Stimulated activated CD4-positive, alpha-beta T cell treated with anti-CD3 and anti-CD28 coated beads, TNF-alpha, amount 100 ng/mL, for 48 hours (primary cell): ENCODE results near the gene ANO9.
"Not testable (repeated sequence)": the region's sequence is repeated elsewhere in the genome, so short reads cannot be mapped to it uniquely, and the experiment has no call there.

ENCODE experiments used
- DNase-seq, 3 donors: peaks; one replicate each; pipeline ENCODE4 v3.0.0-alpha.2; 2020; ENCODE audit warnings: low read depth in 3 of 3

The ANO9 gene

DNA sequence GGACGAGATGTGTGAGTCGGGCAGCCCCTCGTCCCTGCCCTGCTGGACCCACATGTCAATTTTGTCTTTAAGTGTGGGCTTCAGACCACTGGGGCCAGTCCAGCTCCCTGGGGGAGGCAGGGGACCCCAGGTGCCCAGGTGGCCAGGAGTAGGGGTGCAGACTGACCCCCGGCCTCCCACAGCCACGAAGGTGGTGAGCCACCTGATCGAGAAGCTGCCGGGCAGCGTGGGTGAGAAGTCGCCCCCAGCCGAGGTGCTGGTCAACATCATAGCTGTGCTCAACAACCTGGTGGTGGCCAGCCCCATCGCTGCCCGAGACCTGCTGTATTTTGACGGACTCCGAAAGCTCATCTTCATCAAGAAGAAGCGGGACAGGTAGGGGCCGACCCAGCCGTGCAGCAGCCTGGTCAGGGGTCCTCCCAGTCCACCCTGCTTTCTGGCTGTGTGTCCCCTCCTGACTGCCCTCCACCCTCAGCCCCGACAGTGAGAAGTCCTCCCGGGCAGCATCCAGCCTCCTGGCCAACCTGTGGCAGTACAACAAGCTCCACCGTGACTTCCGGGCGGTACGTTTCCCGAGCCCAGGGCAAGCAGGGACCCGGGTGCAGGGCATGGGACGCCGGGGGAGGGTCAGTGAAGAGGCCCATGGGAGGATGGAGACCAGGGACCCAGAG lies 37.9 kb downstream of the ANO9 start:
- DNase-seq, result no peak

- DNase-seq, result no peak
Measured at GRCh38 chr11:403021-403760, 38.6 kb downstream of the ANO9 start.

- DNase-seq, result not testable (repeated sequence)
Measured at GRCh38 chr11:401196-401595, 40.6 kb downstream of the ANO9 start.

GRCh38 chr11:400241-400689 lies 41.5 kb downstream of the ANO9 start:
- no peak for DNase-seq

GRCh38 chr11:399731-400211 lies 42.0 kb downstream of the ANO9 start:
- no peak for DNase-seq

DNA sequence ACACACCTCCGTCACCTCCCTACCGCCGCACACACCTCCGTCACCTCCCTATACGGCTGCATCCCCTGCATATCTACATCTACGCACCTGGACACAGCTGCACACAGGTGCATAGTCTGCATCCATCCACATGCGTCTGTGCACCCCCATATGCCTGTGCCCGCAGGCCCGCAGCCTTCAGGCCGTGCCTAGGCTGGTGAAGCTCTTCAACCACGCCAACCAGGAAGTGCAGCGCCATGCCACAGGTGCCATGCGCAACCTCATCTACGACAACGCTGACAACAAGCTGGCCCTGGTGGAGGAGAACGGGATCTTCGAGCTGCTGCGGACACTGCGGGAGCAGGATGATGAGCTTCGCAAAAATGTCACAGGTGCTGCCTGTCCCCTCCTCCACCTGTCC lies 43.0 kb downstream of the ANO9 start:
- DNase-seq, result no peak

DNA sequence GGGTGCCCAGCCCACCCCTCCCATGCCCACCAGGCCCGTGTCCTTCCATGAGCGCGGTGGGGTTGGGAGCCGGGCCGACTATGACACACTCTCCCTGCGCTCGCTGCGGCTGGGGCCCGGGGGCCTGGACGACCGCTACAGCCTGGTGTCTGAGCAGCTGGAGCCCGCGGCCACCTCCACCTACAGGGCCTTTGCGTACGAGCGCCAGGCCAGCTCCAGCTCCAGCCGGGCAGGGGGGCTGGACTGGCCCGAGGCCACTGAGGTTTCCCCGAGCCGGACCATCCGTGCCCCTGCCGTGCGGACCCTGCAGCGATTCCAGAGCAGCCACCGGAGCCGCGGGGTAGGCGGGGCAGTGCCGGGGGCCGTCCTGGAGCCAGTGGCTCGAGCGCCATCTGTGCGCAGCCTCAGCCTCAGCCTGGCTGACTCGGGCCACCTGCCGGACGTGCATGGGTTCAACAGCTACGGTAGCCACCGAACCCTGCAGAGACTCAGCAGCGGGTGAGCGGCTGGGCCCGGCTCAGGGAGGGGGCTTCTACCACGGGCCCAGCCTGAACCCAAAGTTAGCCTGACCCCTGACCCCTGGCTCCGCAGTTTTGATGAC lies 44.8 kb downstream of the ANO9 start:
- DNase-seq, result no peak

GRCh38 chr11:396511-396947 lies 45.3 kb downstream of the ANO9 start:
- no peak for DNase-seq

DNA sequence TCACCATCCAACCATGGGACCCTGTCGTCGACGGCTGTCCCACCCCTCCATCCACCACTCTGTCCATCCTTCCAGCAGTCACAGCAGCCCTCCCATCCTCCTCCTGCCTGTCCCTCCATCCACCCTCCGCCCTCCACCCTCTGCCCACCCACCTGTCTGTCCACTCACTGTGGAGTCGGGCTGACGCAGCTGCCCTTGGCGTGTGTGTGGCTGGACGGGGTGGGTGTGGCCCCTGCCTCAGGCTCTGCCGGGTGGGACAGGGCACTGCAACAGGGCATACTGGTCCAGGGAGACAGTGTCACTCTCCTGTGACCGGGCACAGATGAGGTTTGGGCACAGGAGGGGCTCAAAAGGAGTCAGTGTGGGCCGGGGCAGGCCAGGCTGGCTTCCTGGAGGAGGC lies 45.9 kb downstream of the ANO9 start:
- no peak for DNase-seq

DNA sequence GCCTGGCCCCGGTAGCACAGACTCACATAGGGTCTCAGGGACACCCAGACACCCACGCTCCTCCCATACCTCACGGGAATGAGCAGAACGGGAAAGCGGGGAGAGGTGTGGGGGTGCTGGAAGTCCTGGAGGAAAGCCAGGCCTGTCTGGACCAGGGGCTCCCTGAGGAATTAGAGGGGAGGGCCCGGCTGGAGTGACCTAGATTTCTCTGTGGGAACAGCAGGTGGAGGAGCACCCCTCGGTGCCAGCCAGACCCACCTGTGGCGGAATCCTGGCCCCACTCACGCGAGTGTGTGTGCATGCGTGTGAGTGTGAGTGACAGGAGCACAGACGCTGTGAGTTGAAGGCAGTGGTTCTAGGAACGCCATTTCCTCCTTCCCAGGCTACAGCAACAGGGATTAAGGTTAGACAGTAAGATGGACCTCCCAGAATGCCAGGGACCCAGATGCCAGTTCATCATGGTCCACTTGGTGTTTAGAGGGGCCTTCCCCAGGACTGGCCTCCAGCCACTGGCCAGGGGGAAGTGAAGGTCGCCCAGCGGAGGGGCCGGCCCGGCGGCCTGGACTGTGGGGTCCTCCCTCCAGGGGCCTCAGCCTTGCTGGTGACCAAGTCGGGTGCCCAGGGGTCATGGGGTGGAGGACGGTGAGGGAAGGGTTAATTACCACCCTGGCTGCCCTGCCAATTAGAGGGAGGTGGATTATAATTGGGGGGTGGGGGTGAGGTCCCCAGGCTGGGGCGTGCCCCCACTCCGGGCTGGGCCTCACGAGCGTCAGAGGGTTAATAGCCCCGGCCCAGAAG lies 46.8 kb downstream of the ANO9 start:
- DNase-seq, result no peak

DNA sequence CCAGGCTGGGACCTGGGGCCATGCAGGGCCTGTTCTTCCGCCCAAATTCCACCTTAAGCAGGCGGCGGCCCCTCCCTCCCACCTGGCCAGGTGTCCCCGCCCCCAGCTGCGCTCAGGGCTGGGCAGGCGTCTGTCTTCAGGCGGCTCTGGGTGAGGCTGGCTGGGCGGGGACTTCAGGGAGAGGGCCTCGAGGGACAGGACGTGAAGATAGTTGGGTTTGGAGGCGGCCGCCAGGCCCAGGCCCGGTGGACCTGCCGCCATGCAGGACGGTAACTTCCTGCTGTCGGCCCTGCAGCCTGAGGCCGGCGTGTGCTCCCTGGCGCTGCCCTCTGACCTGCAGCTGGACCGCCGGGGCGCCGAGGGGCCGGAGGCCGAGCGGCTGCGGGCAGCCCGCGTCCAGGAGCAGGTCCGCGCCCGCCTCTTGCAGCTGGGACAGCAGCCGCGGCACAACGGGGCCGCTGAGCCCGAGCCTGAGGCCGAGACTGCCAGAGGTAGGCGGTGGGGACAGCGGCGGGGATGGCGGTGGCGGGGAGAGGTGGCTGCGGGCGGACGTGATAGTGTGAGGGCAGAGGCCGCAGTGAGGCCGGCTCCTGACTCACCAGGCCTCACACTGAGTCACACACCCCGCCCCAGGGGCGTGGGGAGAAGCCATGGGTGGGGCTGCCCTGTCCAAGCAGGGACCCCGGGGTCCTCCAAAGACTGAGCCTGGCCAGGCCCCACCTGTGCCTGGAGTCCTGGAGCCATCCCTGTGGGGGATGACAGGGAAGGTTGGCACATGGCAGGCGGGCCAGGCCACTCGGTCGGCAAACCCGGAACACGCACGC lies 47.6 kb downstream of the ANO9 start, which contains the start of gene PKP3:
PKP3 (plus strand) TSS at position 176 of the 824 bp plus-strand sequence; CDS start at position 260, 84 bp downstream.
- DNase-seq, result no peak

- DNase-seq, result no peak
Measured at GRCh38 chr11:393219-394033, 48.4 kb downstream of the ANO9 start.

DNA sequence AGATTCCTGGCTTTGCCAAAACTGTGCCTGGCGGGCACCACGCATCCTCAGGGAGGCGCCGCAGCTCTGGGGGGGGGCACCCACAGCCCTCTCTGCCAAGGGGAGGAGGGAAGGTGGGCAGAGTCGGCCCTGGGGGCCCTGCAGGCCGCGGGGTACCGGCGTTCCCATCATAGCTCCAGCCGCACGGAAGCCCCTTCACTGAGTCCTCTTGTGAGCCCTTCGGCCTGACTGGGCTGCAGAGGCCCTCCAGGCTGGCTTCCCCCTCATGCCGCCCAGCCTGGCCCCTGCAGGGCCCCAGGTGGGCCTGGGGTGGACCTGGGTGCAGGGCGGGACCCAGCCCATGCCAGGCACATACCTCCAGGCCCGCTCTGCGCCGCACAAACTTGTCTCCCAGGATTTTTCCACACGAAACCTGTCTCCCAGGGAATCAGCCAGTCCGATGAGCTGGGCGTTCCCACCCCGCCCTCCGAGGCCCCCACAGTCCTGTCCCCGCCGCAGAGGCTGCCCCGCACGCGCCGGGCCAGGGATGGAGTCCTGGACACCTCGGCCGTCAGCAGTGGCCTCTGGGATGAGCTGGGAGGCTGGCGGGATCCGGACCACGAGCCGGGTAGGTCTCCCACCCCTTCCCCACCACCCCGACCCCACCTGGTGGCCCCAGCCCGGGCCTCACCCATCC lies 49.6 kb downstream of the ANO9 start:
- DNase-seq, result no peak

DNA sequence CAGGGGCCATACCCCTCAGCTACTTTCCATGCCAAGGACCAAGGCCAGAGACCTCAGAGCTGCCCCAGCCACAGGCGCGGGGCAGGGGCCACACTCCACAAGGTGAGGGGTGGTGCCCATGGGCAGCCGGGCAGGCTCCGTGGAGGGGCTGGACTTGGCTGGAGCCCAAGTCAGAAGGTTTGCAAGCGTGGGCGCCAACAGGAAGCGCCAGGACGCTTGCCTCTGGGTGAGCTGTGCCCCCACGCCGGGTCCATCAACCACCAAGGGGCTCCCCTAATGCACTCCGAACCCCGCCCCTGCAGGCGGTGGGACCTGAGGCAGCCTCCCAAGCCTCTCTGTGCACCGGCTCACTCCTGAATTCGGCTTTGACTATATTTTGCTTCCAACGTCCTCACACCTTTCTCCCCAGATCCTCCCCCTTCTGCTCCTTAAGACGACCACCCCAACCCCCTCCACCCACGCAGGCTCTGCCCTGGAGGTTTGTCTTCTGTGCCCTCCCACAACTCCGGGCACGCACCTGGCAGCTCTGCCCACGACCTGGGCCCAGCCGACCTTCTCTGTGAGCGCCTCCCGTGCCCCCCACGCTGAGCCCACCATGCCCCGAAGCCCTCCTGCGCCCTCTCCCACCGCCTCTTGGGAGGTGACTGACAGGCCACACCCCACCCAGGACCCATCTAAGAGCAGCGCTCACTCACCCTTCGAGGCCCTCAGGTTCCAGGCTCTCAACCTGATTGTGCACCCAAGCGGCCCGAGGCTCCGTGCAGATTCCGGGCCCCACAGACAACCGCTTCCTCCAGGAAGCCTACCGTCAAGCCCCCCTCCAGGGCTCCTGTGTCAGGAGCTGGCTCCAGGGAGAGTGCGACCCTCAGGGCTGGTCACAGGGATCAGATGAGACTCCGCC lies 50.4 kb downstream of the ANO9 start:
- no peak for DNase-seq

- no peak for DNase-seq
Measured at GRCh38 chr11:390175-390574, 51.6 kb downstream of the ANO9 start.

DNA sequence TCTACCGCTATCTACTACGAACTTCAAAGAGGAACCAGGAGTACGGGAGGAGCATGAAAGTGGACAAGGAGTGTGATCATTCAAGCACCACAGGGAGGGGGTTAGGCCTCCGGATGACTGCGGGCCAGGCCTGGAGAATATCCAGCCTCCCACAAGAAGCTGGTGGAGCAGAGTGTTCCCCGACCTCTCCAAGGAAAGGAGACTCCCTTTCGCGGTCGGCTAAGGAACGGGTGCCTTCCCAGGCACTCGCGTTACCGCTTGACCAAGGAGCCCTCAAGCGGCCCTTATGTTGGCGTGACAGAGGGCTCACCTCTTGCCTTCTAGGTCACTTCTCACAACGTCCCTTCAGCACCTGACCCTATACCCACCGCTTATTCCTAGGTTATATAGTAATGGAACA lies 52.4 kb downstream of the ANO9 start:
- DNase-seq, result not testable (repeated sequence)

- no peak for DNase-seq
Measured at GRCh38 chr11:387193-387793, 54.5 kb downstream of the ANO9 start.

GRCh38 chr11:386483-386882 lies 55.3 kb downstream of the ANO9 start:
- no peak for DNase-seq
